NCI-H146 treated with DMSO at 0.1 percent for 48 hours (cell line): Measurements from ENCODE around the gene PIEZO2.

Experiments used
- DNase-seq: peaks from one replicate; lab custom pipeline; 2025; ENCODE audit not compliant: unreplicated experiment; lab: John Stamatoyannopoulos, UW

PIEZO2 gene

DNA sequence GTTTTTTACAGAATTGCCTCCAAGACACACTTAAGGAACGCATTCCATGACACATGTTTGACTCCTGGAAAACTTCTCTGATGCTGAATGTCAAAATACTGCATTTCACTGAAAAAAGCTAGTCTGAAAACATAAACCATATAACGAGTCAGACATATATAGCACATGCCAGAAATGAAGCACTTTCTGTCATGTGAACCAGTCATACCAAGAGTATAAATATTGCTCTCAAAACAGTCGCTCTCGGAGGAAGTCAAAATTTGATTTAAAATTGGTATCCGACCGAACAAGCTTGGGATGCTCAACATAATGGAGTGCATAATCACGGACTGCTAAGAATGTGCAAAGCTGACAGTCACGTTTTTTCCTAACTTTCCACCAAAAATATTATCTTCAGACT is 115.9 kb downstream of the PIEZO2 start:
- DNase-seq: no peak

DNA sequence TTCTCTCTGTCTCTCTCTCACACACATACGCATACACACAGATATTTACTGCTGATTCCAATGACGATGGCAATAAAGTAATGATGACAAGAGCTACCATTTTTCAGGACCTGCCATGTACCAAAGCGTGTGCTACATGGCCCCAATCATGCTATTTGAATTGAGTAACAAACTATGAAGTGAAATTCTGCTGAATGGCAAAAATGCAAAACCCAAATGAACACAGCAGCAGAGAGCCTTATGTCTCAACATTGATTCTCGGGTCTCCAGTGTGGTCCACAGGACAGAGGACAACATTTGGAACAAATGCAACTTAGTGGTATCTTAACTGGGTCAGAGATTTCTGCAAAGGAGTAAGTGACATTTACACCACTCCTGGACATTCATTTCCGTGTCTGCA is 117.4 kb downstream of the PIEZO2 start:
- DNase-seq: no peak

DNA sequence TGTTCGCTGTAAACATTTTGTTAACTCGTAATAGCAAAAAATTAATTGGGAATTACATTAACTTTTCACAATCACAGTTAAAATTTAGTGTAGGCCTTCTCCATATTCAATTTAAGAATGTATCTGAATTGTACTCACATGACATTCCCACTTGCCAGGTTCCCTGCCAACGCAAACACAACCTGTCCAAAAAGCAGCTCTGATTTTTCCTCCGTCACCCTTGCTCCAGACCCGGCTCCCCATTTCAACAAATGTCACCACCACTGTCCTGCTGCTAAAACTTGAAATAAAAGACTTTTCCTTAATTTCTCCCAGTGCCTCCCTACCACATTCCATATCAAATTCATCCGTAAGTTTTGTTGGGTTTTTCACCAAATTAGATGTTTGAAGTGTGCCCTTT is 120.3 kb downstream of the PIEZO2 start:
- DNase-seq: no peak

DNA sequence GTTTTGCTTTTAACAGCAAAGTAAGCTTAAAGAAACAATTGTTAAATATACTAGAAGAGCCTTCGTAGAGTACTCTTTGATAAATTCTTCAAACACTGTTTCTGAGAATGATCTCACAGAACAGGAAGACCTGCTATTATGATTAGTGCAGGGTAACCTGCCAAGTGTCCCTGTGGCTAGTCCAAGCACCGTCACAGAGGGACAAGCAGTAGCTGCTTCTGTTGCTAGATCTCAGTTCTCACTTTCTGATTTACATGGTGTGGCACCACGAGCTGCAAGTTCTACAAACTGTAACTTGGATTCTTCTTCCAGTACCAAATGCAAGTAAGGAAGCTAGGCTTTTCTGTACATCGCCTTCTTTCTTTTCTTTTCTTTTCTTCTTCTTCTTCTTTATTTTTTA is 121.5 kb downstream of the PIEZO2 start:
- no peak for DNase-seq

DNA sequence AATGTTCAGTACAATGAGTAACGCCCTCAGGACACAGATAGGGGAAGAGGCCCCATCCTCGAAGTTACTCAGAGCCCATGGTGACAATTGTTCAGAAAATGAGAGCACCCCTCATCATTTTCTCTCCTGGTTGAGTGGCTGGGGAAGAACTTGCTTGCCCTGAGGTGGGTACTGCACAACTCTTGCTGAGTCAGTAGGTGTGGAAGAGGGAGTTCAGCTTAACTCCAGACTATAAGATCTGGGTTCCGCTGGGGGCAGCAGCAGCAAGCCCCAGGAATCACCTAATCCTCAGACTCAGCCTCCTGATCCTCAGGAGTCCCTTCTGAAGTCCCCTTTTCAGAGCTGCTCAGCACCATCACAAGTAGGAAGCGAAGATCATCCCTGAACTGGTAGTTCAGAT is 123.7 kb downstream of the PIEZO2 start:
- no peak for DNase-seq

DNA sequence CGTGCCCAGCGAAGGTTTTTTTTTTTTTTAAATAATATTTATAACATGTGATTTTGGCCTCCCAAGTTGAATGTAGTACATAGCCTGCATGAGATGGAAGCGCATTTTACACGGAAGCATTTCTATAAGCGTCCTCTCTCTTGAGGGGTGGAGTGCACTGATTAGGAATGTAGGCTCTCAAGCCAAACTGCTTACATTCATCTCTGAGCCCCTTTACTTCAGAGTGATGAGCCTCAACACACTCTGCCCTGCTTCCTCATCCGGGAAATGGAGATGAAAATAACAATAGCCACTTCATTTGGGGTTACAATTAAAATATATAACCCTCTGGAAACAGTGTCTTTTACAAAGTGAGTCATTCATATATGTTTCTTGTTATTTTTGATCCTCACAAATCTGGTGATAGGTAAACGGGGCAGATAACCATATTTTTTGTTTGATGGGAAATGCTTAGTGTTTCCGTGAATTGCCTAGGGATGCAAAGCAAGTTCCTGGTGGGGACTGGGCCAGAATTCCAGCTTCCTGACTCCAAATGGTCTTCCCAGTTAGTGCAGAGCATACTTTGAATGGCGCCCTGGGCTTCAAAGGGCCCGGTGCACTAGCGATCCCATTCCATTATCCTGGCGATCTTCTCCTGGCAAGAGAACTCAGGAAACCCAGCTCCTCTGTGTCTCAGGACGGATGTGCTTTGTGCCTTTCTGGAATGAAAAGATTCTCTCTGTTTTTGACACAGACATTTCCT is 124.3 kb downstream of the PIEZO2 start:
- no peak for DNase-seq

DNA sequence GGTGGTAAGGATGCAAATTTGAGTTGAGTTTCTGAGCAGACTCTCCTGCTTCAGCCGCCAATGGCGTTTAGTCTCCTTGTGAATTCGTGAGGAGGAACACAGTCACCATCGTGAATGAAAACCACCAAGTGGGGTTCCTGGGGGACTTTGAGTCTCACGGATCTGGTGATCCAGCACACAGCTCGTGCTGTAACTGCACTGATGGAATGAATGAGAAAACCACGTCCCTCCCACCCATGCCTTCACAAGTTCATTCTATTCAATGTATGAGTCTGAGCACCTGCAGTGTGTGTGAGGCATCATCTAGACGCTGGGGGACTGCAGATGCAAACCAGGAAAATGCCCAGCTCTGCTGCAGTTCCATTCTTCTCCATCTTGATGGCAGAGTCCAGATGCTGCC is 127.9 kb downstream of the PIEZO2 start:
- no peak for DNase-seq

DNA sequence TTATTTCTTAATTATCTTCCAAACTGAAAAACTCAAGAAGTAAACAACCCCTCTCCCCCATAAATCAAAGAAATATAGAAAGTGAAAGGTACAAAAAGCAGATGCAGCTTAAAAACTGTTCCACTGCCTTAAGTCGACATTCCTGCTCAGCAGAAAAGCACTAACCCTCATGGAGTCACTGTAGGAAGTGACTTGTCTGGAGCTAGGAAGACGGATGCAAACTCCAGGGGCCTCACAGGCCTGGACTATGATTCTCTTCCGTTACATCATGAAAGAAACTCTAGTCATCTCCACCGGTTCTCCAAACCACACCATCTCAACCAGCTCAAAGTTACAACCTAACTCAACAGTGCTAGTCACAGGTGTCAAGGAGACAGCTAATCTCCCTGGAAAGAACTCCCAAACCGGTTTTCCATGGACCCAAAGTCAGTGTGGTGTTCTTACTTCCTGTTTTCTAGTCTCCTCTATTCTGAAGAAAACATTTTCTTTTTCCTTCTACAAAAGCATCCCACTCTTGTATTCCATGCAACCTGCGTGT is 128.4 kb downstream of the PIEZO2 start:
- no peak for DNase-seq

DNA sequence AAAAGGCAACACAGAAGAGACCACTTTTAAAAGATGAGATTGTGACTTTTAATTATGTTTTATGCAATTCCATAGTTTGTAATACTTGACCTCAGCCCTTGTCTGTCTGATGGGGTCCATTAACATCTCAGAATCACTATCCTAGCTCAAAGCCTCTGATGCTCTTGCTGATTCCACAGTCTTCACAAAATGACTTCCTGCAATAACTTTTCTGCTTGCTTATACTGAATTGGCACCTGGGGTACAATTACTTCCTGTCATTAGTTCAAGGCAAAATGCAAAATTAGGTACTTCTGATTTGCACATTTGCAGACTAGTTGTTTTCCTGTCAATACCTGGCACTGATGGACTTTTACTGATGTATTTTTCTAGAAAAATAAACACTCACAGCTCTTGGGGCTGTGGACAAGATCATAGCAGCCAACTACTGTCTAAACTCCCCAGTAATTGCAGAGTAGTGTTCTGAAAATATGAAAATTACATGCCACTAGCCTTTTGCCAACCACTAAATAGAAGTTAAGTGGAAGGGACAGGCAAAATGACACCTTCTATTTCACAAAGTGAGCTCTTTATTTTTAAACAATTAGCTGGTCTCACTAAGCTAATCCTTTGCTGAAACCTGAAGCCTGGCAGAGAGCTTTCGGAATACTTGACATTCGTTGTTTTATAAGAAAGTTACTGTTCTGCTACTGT is 129.1 kb downstream of the PIEZO2 start:
- DNase-seq: no peak

DNA sequence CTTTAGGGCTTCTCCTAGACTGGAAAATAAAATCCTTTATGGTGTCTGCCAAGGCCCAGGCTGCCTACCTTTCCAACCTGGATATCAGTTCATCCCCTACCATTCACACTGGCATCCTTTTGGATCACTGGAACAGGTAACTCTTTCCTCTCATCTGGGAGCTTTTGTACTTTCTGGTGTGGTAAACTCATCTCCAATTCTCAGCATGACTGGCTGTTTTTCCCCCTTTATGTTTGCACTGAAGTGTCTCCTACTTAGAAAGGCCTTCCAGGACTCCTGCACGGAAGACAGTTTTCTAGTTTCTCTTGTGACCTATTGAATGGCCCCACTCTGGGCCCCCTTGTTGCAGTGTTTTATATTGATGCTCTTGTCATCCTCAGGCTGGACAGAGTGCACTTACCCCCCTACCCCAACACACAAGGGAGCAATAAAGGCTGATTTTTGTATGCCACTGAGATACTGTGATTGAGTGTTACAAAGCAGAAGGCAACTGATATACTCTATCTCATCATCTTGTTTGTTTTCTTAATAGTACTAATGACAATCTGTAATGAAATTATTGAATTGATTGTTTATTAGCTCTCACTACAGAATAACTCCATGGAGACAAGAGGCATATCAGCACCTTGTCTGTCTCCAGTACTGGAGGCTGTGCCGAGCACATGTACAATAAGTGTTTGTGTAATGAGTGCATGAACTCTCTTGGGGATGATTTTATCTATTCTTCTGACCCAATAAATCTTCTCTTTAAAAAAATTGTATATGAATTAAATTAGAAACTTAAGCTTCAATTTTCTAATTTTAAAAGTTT is 129.9 kb downstream of the PIEZO2 start:
- DNase-seq: no peak

DNA sequence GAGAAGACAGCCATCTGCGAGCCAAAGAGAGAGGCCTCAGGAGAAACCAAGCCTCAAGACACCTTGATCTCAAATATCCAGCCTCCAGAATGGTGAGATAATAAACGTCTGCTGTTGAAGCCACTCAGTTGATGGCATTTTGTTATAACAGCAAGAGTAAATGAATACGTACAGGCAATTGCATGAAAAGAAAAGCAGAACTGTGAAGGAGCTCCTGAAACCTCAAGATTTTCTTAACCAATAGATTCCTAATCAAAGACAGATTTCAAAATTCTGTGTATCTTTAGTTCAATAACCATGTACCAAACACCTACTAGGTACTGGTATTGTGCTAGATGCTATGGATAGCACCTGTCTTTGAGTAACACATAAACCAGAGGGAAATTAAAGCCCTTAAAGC is 139.5 kb downstream of the PIEZO2 start:
- no peak for DNase-seq

DNA sequence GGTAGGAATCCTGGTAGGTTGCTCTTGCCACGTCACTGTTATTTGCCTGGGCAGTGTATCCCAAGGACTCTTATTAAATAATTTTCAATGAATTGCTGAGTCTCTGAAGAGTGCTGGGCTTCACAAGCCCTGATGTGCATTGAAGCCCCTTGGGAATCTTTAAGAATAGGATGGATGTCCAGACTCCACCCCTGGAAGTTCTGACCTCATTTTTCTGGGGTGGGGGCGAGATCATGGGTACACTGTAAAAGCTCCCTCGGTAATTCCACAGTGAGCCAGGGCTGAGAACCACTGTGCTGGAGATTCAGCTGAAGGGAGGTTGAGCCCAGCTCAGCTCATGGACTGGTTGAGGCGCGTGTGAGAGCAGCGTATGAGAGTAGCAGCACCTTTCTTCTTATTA is 140.2 kb downstream of the PIEZO2 start:
- DNase-seq: no peak

DNA sequence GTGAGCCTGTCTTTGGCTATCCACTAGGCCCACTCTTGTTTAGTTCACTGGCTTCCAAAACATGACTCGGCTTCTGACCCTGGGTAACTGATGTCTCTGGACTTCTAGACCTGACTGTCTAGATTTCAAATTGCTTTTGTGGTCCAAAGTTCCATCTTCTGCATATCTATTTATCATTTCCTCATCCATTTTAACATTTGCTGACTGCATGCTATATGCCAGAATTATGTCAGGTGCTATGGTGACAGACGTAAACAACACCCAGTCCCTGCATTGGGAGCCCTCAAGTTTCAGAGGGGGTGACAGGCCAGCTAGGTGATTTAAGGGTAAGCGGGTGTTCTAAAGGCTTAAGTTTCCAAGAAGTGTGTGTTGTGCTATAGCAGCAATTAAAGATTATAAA is 140.9 kb downstream of the PIEZO2 start:
- no peak for DNase-seq

DNA sequence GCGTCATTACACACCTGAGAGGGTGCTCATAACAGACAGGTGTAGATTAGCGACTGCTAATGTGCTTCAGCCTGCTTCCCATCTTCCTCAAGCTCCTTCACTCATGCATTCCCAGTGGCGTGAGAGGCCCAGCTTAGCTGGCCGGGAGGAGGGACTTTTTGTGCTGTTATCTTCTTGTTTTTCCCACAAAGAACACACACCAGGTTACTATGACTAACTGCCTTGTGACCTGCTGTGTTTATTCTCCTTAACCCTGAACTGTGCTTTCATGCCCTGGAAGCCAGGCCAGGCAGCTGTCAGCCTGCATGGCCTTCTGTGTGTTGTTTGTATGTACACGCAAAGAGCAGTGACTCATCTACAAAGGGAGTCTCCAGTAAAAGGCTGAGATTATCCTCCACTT is 143.8 kb downstream of the PIEZO2 start:
- no peak for DNase-seq

DNA sequence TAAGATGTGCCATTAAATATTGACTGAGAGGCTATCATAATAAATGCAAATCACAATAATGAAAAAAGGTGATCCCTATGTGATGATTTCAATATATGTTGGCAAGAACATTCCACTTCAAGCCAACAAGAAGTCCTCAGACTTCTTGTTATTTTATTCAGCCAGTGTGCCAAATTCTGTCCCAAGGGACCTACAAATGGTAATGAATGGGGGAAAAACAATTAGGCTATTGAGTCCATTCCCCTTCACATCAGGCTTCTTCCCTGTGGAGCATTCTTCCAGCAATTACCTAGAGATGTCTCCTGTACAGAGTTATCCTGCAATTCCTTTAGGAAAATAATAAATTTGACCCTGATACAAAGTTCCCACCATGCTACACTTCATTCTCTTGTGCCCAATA is 144.4 kb downstream of the PIEZO2 start:
- no peak for DNase-seq

DNA sequence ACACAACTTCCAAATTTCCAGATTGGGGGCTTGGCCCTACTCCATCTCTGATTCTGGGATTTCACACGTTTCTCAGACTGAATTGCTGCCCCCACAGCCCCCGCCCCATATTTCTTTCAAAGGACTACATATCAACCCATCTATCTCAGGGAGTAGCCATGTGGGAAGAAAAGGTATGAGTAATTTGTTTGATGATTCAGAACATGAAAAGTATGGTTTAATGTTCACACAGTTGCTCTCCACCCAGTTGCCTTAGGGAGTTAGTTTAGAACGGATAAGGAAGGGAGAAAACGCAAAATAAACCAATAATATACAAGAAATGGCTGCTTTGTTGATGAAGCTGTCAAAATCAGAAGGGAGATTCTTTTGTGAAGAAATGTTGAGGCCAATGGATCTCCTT is 145.1 kb downstream of the PIEZO2 start:
- no peak for DNase-seq

DNA sequence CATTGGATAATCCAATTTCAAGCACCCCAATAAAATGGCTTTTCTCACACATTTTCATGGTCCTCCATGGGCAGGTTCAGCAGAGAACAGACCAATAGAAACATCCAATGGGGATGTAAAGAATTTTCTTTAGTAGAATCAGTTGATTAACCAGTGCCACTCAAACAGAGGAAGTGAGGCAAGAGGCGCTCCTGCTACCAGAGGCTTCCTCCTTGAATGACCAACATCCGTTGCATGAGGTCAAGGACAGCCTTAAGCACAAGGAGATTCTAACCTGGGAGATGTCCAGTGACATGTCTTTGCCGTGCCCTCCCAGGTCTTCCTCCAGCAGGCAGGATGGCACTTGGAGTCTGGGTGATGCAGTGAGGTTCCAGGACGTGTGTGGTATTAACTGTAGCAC is 146.6 kb downstream of the PIEZO2 start:
- DNase-seq: no peak

DNA sequence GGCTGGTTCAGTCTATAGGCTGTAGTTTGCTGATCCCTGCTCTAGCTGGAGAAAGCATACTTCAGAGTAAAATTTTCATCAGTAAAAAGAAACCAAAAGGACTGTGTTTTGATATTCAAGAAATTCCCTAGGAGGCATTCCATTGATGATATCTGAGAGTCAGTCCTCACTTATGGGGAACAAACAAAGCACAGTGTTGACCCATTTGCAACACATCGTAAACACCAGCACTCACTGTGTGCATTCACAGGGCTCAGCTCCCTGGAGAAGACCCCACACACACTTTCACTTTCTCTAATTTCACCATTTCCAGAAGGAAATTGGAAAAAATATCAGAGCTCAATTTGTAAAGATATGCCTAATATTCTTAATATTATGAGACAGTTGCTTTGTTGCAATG is 147.1 kb downstream of the PIEZO2 start:
- DNase-seq: no peak

DNA sequence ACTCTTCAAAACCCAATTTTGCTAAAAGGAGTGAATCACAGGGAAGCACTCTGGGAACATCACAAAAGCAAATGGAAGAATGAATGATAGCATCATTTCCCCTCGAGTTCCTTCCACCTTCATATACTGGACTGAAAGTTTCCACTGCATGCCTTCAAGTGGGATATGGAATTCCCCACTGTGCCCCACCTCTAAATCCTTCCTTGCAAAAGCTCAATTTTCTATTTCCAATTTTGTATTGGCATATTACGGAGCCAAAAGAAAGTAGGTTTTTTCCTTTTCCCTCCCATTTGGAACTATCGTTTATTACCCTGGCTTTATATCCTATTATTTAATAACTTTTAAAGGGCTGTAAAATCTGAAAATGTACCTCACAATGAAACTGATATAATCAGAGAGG is 149.3 kb downstream of the PIEZO2 start:
- DNase-seq: no peak

DNA sequence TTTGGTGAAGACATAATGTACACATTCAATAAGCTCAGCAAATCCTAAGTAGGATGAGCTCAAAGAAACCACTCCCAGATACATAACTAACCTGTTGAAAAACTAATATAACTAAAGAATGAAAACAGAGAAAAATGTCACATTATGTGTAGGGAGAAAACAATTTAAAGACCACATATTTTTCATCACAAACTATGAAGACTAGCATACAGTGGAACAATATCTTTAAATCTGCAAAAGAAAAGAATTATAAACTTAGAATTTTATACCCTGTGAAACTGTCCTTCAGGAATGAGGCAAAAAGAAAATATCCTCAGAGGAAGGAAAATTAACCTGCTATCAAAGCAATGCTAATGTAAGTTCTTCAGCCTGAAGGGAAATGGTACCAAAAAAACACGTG is 151.5 kb downstream of the PIEZO2 start:
- DNase-seq: no peak

DNA sequence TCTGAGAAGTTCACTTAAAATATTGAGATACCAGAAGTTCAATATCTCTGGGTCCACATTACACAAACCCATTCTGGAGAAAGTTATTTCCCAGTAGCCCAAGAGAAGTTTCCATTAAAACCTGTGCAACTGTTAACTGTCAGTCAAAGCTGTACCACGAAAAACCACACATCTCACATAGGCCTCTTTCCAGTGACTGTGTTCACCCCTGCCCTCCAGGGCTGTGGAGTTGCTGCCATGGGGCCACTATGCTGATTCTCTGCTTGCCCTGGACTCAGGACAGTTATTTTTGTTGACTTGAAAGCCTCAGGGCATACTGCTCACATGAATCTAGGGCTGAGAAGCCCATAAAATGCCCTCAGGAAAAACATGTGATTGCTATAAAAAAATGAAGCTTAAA is 153.8 kb downstream of the PIEZO2 start:
- DNase-seq: no peak

DNA sequence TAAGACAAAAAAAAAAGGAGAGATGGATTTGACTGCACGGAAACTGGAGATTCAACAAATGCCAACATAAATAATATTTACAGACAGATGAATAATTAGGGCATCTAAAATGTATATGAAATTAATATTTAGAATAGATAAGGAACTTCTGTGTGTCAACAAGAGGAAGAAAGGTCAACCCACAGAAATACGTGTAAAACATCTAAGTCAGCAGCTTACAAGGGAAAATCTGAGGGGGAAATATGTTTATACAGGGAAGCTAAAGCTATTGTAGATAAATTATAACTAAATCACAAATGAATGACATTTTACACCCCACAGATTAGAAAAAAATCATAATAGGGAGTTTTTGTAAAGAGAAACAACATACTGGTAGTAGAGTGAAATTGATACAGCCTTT is 159.9 kb downstream of the PIEZO2 start:
- DNase-seq: no peak
